Smooth muscle cell (in vitro differentiated cells): ENCODE results near the gene RPRM. TPM values are rescaled to one million over a fixed set of nuclear protein-coding genes. Genes with fewer than 3 reads are reported as not detected.
A peak's percentile ranks its signal among the peaks of the same experiment; 100 is the strongest.

Experiments used
- DNase-seq: peaks from one replicate; lab custom pipeline; 2025; ENCODE audit not compliant: unreplicated experiment; lab: John Stamatoyannopoulos, UW
- H2AFZ ChIP-seq: fragments of 200-600 bp; sonication (generic); 2 replicates; pipeline ENCODE4 v1.6.0; 2016; ENCODE audit warnings: antibody characterized with exemption, low read depth, mild to moderate bottlenecking
- H3F3A ChIP-seq: fragments of 200-600 bp; sonication (generic); 2 replicates; pipeline ENCODE4 v1.6.0; 2017; ENCODE audit warnings: antibody characterized with exemption, low read depth
- H3K27ac ChIP-seq: fragments of 200-600 bp; sonication (generic); 2 replicates; pipeline ENCODE4 v1.5.1; 2016; ENCODE audit warnings: low read depth, mild to moderate bottlenecking
- H3K27me3 ChIP-seq: fragments of 200-600 bp; sonication (generic); 2 replicates; pipeline ENCODE4 v1.6.1; 2016; ENCODE audit warnings: low read depth, mild to moderate bottlenecking
- H3K36me3 ChIP-seq: fragments of 200-600 bp; sonication (generic); 2 replicates; pipeline ENCODE4 v1.5.1; 2016; ENCODE audit warnings: low read depth
- H3K4me1 ChIP-seq: fragments of 200-600 bp; sonication (generic); 2 replicates; pipeline ENCODE4 v1.5.1; 2016; ENCODE audit warnings: low read depth
- H3K4me2 ChIP-seq: fragments of 200-600 bp; sonication (generic); 2 replicates; pipeline ENCODE4 v1.6.0; 2016; ENCODE audit warnings: mild to moderate bottlenecking
- H3K4me3 ChIP-seq: fragments of 200-600 bp; sonication (generic); 2 replicates; pipeline ENCODE4 v1.5.1; 2016; ENCODE audit warnings: mild to moderate bottlenecking
- H3K79me2 ChIP-seq: fragments of 200-600 bp; sonication (generic); 2 replicates; pipeline ENCODE4 v1.6.0; 2016; ENCODE audit warnings: low read depth, mild to moderate bottlenecking
- H3K9ac ChIP-seq: fragments of 200-600 bp; sonication (generic); 2 replicates; pipeline ENCODE4 v1.6.0; 2016; ENCODE audit warnings: low read depth
- H3K9me3 ChIP-seq: fragments of 200-600 bp; sonication (generic); replicated peaks from 2 replicates; pipeline ENCODE4 v1.5.1; 2016; ENCODE audit warnings: low read depth
- H4K20me1 ChIP-seq: fragments of 200-600 bp; sonication (generic); 2 replicates; pipeline ENCODE4 v1.6.0; 2016; ENCODE audit warnings: low read depth
- WGBS: methylation state at CpG from one replicate; pipeline ENCODE4 v1.1.7; 2016; ENCODE audit warnings: low lambda C conversion rate; 5-methylcytosine and 5-hydroxymethylcytosine counted together
- polyA plus RNA-seq: library from polyadenylated mRNA; unstranded; fragments of >200 nt; fragmentation: Nextera tagmentation; extraction: Ambion mirVana; gene quantifications from 2 replicates; pipeline ENCODE4 v1.2.1, GENCODE V29; 2016
- total RNA-seq: library from RNA; depleted of rRNA; stranded (reverse); fragments of >200 nt; gene quantifications from 2 replicates; pipeline ENCODE4 v1.2.3, GENCODE V29; 2014
- TF ChIP-seq, protein P1 (sequence below): fragments of 200-600 bp; sonication (generic); IDR thresholded peaks from 2 replicates; pipeline ENCODE4 v1.5.1; 2017; ENCODE audit warnings: borderline replicate concordance, mild to moderate bottlenecking, antibody characterized with exemption; ENCODE audit not compliant: insufficient read depth, poor library complexity, severe bottlenecking

Gene RPRM
- total and polyA plus RNA-seq, 2 experiments from 2014 or later, result 0.13 TPM; not detected in 1

DNA sequence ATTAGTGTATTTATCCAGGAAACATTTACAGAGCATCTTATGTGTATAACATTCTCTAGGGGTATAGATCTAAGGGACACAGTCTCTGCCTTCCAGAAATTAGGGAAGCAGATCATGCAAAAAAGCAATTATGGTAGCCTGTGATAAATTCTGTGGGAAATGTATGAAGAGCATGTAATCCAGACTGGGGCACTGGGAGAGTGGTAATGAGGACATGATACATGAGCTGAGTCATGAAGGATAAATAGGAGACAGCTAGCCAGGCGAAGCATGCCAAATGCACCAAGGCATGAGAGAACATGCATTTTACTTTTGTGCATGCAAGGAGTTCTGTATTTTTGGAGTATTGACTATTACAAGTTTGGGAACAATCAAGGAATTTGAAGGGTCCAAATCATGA lies 8.9 kb upstream of the RPRM start:
- TF ChIP-seq, protein P1, sequence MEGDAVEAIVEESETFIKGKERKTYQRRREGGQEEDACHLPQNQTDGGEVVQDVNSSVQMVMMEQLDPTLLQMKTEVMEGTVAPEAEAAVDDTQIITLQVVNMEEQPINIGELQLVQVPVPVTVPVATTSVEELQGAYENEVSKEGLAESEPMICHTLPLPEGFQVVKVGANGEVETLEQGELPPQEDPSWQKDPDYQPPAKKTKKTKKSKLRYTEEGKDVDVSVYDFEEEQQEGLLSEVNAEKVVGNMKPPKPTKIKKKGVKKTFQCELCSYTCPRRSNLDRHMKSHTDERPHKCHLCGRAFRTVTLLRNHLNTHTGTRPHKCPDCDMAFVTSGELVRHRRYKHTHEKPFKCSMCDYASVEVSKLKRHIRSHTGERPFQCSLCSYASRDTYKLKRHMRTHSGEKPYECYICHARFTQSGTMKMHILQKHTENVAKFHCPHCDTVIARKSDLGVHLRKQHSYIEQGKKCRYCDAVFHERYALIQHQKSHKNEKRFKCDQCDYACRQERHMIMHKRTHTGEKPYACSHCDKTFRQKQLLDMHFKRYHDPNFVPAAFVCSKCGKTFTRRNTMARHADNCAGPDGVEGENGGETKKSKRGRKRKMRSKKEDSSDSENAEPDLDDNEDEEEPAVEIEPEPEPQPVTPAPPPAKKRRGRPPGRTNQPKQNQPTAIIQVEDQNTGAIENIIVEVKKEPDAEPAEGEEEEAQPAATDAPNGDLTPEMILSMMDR, result no peak
- Histone ChIP-seq H3K9me3 (no peaks in the 10 kb centered on the region), H3K9ac (no peak overlapping the region), H3K4me2 (peak overlapping the region; percentile 44), H3K4me1 (peaks cover 16% of the 10 kb centered on the region), H3K27me3 (no peaks in the 10 kb centered on the region), H3K4me3 (no peak overlapping the region), H2AFZ (peak overlapping the region; percentile 54), H3K79me2 (no peaks in the 10 kb centered on the region), H3K27ac (no peak overlapping the region), H4K20me1 (no peaks in the 10 kb centered on the region), H3K36me3 (no peaks in the 10 kb centered on the region), H3F3A (no peaks in the 10 kb centered on the region)
- WGBS, result 29% methylated on average over 1 of the region's 1 CpG
- DNase-seq, result no peak

DNA sequence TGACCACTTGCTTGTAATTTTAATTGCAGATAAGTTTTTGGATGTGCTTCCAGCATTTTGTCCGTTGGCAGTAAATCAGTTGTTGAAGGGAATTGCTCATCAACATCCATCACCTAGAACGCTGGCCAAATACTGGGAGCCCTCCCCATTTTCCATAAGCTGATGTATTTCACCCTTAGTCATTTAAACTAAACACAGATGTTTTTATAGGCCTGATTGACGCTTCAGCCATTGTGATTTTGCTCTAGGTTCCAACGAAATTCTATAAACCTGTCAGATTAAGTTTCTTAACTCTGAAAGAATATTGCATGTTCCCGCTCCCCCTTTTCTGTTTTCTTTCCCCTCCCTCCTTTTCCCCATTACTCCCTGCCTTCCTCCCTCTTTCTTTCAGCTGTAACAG lies 1.0 kb upstream of the RPRM start:
- no peaks in the 10 kb centered on the region for H3K79me2 ChIP-seq

DNA sequence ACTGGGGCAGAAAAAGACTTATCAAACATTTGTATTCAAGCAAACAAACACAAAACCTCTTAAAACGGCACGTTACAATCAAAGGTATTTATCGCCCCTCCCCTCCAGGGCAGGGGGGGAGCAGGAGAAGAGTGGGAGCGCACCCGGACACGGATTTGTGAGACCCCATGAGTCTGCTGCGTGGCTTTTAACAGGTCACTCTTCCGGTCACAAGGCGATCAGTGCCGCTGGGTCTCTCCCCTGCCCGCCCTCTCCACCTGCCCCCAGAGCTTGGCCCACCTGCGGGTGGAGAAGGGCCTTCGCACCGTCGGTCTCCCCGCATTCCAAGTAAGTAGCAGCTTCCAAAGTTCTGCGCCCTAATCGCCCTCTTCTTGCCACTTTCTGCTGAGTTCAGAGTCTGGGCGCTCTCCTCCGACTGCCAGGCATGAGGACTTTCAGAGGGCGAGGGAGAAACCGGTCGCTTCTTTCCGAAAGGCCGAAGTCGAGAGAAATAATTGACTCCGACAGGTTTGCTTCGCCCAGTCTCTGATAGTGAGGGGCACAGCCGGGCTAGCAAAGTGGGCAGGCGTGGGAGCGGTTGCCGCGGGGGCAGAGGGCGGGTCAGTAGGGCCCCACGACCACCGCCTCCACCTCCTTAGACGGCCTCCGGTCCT lies 800 bp downstream of the RPRM start:
- Histone ChIP-seq H3F3A (no peaks in the 10 kb centered on the region), H3K9me3 (no peaks in the 10 kb centered on the region), H3K79me2 (no peaks in the 10 kb centered on the region), H3K36me3 (no peaks in the 10 kb centered on the region), H3K4me2 (peak overlapping the region; percentile 85), H3K9ac (no peak overlapping the region), H4K20me1 (no peaks in the 10 kb centered on the region), H3K4me1 (peaks cover 14% of the 10 kb centered on the region), H3K4me3 (peak overlapping the region; percentile 56), H3K27me3 (peaks cover 24% of the 10 kb centered on the region), H3K27ac (no peak overlapping the region), H2AFZ (peak overlapping the region; percentile 71)
- 2% methylated on average over 36 of the region's 38 CpGs for WGBS
- TF ChIP-seq, protein P1, result no peak
- DNase-seq, result no peak

More for the DNA sequence above, 1.0 kb upstream of the RPRM start:
- no peak overlapping the region for H2AFZ ChIP-seq
- H3K4me1 ChIP-seq, result peaks cover 14% of the 10 kb centered on the region
- no peaks in the 10 kb centered on the region for H4K20me1 ChIP-seq
- no peak overlapping the region for H3K4me3 ChIP-seq
- no peaks in the 10 kb centered on the region for H3K36me3 ChIP-seq
- DNase-seq, result no peak
- no peaks in the 10 kb centered on the region for H3K9me3 ChIP-seq
- H3K4me2 ChIP-seq, result no peak overlapping the region
- H3K27ac ChIP-seq, result no peak overlapping the region
- no peak overlapping the region for H3K9ac ChIP-seq
- H3F3A ChIP-seq, result no peaks in the 10 kb centered on the region
- H3K27me3 ChIP-seq, result peaks cover 24% of the 10 kb centered on the region
- WGBS, result 37% methylated on average over 5 of the region's 5 CpGs
- TF ChIP-seq, protein P1, result no peak
